HG03045 (cell line): ENCODE data around the gene GSS.

Source experiments
- ATAC-seq: cut with Tn5 transposase; IDR thresholded peaks from one replicate; pipeline ENCODE4 v1.9.1; 2021; ENCODE audit warnings: mild to moderate bottlenecking, moderate library complexity; ENCODE audit not compliant: unreplicated experiment

Gene GSS

GRCh38 chr20:34947336-34947735 lies 8.3 kb downstream of the GSS start:
- ATAC-seq = no peak

GRCh38 chr20:34946661-34947060 lies 8.9 kb downstream of the GSS start:
- no peak for ATAC-seq

GRCh38 chr20:34945315-34946077 lies 10.1 kb downstream of the GSS start:
- ATAC-seq = no peak

- ATAC-seq = no peak
These were observed 11.6 kb downstream of the GSS start for GRCh38 chr20:34943808-34944567.

- ATAC-seq = no peak
These were observed 13.3 kb downstream of the GSS start for GRCh38 chr20:34942301-34942700.

- ATAC-seq = no peak
These were observed 14.4 kb downstream of the GSS start for GRCh38 chr20:34941226-34941625.

GRCh38 chr20:34940081-34940481 lies 15.5 kb downstream of the GSS start:
- no peak for ATAC-seq

- ATAC-seq = no peak
These were observed 17.0 kb downstream of the GSS start for GRCh38 chr20:34938466-34939163.

GRCh38 chr20:34931771-34932170 lies 23.8 kb downstream of the GSS start:
- no peak for ATAC-seq

GRCh38 chr20:34928411-34928810 lies 27.2 kb downstream of the GSS start:
- no peak for ATAC-seq

DNA sequence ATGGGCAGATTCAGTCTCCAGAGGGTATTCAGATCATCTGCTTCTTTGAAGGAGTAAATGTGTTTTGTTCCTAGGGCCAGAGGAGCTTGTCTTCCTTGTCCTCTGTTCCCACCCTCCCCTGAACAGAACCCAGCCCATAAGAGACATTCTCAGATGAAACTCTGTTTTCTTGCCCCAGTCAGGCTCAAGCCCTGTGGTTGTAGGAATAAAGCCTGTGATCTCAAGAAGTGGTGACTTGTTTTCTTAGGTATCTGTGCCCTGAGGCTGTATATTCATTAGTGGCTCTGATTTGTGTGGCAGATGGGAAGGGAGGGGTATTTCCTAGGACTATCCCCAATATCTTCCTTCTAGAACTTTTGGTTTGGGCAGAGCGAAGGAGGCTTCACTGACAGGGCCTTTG lies 27.9 kb downstream of the GSS start:
- no peak for ATAC-seq

DNA sequence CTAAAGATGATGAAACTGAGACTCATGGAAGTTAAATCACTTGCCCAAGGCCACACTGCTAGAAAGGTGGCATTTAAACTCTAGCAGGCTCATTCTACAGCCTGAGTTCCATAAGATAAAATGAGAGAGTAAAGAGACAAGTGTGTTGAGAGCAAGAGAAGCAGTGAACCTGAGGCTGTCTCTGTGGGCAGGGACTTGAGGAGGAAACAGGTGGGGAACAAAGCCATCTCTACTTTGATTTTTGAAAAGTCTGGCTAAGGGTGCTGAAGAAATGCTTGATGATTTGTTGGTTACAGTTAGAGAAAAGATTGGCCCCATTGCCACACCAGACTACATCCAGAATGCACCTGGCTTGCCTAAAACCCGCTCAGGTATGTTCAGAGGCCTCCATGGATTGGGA lies 29.0 kb downstream of the GSS start:
- no peak for ATAC-seq

DNA sequence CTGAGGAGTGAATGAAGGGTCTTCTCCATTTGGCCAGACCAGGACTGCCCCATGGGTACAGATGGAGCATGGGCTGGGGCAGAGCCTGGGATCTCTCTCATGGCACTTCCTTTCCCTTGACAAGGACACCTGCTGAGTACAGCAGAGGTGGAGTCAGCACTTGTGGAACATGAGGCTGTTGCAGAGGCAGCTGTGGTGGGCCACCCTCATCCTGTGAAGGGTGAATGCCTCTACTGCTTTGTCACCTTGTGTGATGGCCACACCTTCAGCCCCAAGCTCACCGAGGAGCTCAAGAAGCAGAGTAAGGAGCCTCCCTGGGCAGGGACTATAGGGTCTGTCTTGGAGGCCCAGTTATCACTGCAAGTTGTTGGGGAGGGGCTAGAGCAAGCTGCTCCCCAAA lies 29.6 kb downstream of the GSS start:
- ATAC-seq = no peak

GRCh38 chr20:34925341-34925740 lies 30.3 kb downstream of the GSS start:
- no peak for ATAC-seq

DNA sequence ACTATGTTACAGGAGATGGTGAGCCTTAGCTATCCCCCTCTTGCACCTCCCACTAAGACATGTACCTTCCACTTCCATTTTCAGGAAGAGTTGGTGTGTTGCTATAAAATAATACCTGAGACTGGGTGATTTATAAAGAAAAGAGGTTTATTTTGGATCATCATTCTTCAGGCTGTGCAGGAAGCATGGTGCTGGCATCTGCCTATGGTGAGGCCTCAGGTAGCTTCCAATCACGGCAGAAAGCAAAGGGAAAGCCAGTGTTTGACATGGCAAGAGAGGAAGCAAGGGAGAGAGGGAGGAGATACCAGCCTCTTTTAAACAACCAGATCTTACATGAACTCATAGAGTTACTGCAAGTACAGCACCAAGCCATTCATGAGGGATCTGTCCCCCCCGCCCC lies 32.2 kb downstream of the GSS start:
- no peak for ATAC-seq

DNA sequence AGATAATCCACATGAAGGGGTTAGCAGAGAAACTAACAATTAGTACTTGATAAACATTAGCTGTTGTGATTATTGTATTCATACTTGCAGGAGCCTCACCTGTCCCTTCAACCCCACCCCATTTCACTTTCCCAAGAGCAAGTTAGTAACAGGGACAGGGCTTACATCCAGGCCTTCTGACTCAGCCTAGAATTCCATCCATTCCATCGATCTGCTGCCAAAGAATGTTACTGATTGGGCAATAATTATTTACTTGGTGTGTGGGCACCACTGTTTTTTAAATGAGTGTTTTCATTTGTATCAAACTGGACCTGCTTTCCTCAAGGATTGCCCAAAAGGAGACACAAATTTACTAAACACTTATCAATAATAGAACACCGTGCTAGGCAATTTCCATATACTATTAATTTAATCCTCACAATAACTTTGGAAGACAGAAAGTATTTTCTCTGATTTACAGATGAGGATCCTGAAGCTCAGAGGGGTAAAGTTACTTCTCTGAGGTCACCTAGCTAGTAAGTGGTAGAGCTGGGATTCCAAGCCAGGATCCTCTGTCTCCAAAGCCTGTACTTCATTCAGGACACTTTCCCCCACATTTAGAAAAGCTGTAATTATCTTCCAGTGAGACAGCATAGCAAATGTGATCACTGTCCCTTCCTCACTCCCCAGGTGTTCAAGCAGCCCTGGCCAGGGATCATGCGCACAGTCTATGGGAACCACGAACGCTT lies 32.8 kb downstream of the GSS start:
- no peak for ATAC-seq

GRCh38 chr20:34921436-34921835 lies 34.2 kb downstream of the GSS start:
- no peak for ATAC-seq

DNA sequence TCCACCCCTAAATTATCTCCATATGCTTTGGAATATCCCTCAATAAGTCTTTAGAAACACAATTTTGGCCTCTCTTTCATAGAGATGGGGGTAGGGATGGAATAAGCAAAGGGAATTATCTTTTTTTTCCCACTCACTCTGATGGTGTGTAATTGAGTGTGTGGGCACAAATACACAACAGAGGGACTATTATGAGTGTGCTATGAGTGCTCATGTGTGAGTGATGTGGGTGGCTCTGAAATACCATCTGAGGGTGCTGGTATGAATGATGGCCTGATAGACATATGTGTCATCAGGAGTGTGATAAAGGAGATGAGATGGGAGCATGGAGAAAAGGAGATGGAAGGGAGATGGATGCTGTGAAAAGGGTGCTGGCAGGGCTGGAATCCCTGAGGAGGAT lies 35.6 kb downstream of the GSS start:
- no peak for ATAC-seq

DNA sequence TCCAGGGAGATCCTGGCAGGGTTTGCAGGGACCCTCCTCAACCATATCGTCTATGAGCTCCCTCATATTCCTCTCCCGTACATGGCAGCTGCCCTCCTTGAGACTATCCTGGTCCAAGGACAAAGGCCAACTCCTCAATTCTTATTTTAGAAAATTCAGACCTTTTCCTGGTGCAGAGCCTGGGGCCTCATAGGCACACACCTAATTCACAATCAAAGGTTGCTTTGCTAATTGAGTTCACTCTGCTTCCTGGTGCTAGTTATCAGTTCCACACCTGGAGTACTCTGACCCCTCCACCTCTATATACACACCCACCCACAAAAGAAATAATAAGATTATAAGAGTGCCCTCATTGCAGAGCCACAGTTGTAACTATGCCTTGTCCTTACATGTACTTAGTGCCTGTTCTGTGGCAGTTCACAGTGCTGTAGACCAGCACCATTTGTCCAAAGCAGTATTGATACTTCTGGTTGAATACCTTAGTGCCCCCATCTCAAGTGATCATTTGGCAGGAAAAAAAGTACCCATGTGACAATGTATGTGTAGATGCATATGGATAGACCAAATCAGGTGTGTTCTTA lies 38.7 kb downstream of the GSS start:
- ATAC-seq = no peak

- ATAC-seq = no peak
These were observed 39.7 kb downstream of the GSS start for GRCh38 chr20:34915749-34916455.
